ENCODE results near the gene VPREB3.

DNA sequence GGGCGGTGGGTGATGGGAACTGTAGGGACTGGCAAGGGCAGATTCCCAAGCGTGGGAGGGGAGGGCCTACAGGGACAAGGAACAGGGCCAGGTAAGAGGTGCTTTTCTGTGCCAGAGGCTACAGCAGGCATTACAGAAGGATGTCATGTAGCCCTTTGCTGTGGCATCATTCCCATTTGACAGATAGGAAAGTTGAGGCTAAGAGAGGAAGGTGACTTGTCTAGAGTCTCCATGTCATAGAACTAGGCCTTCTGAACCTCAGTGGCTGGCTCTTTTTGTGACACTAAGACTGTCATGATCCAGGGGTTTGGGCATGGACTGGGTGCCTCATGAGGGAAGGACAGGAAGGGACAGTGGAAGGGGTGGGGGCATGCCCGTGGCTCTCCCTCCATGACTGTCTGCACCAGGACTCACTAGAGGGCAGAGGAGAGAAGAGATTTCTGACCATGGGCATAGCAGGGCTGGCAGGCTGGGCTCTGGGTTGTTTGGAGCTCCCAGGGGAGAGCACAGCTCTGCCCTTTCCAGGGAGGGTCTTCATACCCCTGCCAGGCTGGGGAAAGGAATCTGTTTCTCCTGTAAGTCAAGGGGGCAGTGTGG lies 21.7 kb upstream of the VPREB3 start:
- TF ChIP-seq, protein P1, sequence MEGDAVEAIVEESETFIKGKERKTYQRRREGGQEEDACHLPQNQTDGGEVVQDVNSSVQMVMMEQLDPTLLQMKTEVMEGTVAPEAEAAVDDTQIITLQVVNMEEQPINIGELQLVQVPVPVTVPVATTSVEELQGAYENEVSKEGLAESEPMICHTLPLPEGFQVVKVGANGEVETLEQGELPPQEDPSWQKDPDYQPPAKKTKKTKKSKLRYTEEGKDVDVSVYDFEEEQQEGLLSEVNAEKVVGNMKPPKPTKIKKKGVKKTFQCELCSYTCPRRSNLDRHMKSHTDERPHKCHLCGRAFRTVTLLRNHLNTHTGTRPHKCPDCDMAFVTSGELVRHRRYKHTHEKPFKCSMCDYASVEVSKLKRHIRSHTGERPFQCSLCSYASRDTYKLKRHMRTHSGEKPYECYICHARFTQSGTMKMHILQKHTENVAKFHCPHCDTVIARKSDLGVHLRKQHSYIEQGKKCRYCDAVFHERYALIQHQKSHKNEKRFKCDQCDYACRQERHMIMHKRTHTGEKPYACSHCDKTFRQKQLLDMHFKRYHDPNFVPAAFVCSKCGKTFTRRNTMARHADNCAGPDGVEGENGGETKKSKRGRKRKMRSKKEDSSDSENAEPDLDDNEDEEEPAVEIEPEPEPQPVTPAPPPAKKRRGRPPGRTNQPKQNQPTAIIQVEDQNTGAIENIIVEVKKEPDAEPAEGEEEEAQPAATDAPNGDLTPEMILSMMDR (IDR thresholded peaks at IDR 0.05): no peak
- no peak for TF ChIP-seq POLR2A (IDR thresholded peaks at IDR 0.05)

Measured in sigmoid colon (tissue), 3 donors.